Endodermal cell (in vitro differentiated cells): ENCODE measurements around the gene PARP3. TPM values are rescaled to one million over a fixed set of nuclear protein-coding genes. Genes with fewer than 3 reads are reported as not detected.

Source experiments
- DNase-seq: peaks from one replicate; pipeline ENCODE4 v3.0.0-alpha.2; 2017
- H3K27ac ChIP-seq: 2 replicates; pipeline ENCODE4 v1.5.1; 2013; ENCODE audit warnings: mild to moderate bottlenecking, low read depth, low read length, moderate library complexity
- H3K27me3 ChIP-seq: 2 replicates; pipeline ENCODE4 v1.6.1; 2013; ENCODE audit warnings: mild to moderate bottlenecking, low read length, moderate library complexity; ENCODE audit not compliant: insufficient read depth, control insufficient read depth, poor library complexity, severe bottlenecking
- H3K36me3 ChIP-seq: 2 replicates; pipeline ENCODE4 v1.7.0; 2013; ENCODE audit warnings: mild to moderate bottlenecking, low read length, moderate library complexity; ENCODE audit not compliant: control insufficient read depth, insufficient read depth
- H3K4me1 ChIP-seq: one replicate; pipeline ENCODE4 v1.7.0; 2013; ENCODE audit warnings: low read length; ENCODE audit not compliant: control insufficient read depth, insufficient read depth
- H3K4me3 ChIP-seq: 2 replicates; pipeline ENCODE4 v1.5.1; 2013; ENCODE audit warnings: mild to moderate bottlenecking, low read length, moderate library complexity
- H3K9ac ChIP-seq: 2 replicates; pipeline ENCODE4 v1.6.1; 2013; ENCODE audit warnings: mild to moderate bottlenecking, low read length, moderate library complexity; ENCODE audit not compliant: poor library complexity, severe bottlenecking; ENCODE audit errors: extremely low read depth
- H3K9me3 ChIP-seq: 2 replicates; pipeline ENCODE4 v1.6.1; 2013; ENCODE audit warnings: mild to moderate bottlenecking, low read length, moderate library complexity; ENCODE audit not compliant: control insufficient read depth
- H3K27ac Mint-ChIP-seq: 2 replicates; pipeline ENCODE4 v1.8.0; 2020; ENCODE audit warnings: mixed read lengths
- H3K27me3 Mint-ChIP-seq: 2 replicates; pipeline ENCODE4 v1.8.0; 2021; ENCODE audit warnings: mild to moderate bottlenecking, mixed read lengths; ENCODE audit not compliant: insufficient read depth
- H3K36me3 Mint-ChIP-seq: 2 replicates; pipeline ENCODE4 v1.8.0; 2020; ENCODE audit warnings: low read depth, mixed read lengths
- H3K4me1 Mint-ChIP-seq: 2 replicates; pipeline ENCODE4 v1.8.0; 2020; ENCODE audit warnings: mixed read lengths
- H3K4me3 Mint-ChIP-seq: 2 replicates; pipeline ENCODE4 v1.8.0; 2020; ENCODE audit warnings: mild to moderate bottlenecking, moderate library complexity, mixed read lengths
- H3K9me3 Mint-ChIP-seq: 2 replicates; pipeline ENCODE4 v1.8.0; 2020; ENCODE audit warnings: mild to moderate bottlenecking, mixed read lengths
- WGBS, 2 experiments: methylation state at CpG; one replicate each; pipeline versions ENCODE4 v1.1.5 to v1.1.7; 2013; ENCODE audit warnings: missing lambda C conversion rate in 2 of 2, mixed read lengths in 1 of 2; ENCODE audit not compliant: insufficient coverage in 1 of 2, insufficient read length in 1 of 2; 5-methylcytosine and 5-hydroxymethylcytosine counted together
- total RNA-seq, 2 donors: library from RNA; stranded (reverse); fragmentation: NEBNext Ultra II Directional in 1 of 2; extraction: Animal tissue kit (Norgen Biotek cat#: 25700) in 1 of 2; gene quantifications; 2 replicates in 1 of 2; 3 replicates in 1 of 2; pipeline ENCODE4 v1.2.1, GENCODE V29; 2021
- TF ChIP-seq, protein P1 (sequence below): fragments of 200-600 bp; sonication (generic); conservative IDR thresholded peaks from 2 replicates; pipeline ENCODE4 v1.5.0; 2021; ENCODE audit warnings: antibody characterized with exemption, mild to moderate bottlenecking

The PARP3 gene
- total RNA-seq, 2 donors from 2014 or later = 4.5 to 5.7 TPM

DNA sequence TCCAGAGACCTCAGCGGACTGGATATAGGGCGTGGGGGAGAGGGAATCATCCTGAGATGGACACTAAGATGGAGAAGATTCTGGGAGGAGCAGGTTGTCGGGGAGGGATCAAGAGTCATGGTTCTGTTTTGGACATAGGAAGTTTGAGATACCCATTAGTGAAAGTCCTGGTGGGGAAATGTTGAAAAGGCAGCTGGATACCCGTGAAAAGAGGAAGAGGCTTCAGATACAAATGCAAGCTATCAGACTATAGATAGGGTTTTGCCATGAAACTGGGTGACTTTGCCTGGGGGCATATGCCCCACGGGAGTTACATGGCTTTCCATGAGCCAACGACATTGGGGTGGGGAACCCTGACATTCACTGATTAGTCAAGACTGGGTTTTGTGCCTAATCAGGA, 11.9 kb downstream of the PARP3 start:
- Mint-ChIP-seq H3K36me3 (peaks cover 11% of the 10 kb centered on the region), H3K4me1 (peaks cover 2% of the 10 kb centered on the region), H3K27me3 (peaks cover 66% of the 10 kb centered on the region), H3K27ac (no peak overlapping the region), H3K9me3 (no peaks in the 10 kb centered on the region), H3K4me3 (no peak overlapping the region)
- H3K4me3 ChIP-seq = no peak overlapping the region
- peaks cover 23% of the 10 kb centered on the region for H3K36me3 ChIP-seq
- no peaks in the 10 kb centered on the region for H3K4me1 ChIP-seq
- 88 to 92% methylated on average over 3 to 6 of the region's 6 CpGs for WGBS, 2 experiments
- H3K9me3 ChIP-seq = no peaks in the 10 kb centered on the region
- peaks cover 40% of the 10 kb centered on the region for H3K27me3 ChIP-seq
- H3K9ac ChIP-seq = no peak overlapping the region
- TF ChIP-seq, protein P1, sequence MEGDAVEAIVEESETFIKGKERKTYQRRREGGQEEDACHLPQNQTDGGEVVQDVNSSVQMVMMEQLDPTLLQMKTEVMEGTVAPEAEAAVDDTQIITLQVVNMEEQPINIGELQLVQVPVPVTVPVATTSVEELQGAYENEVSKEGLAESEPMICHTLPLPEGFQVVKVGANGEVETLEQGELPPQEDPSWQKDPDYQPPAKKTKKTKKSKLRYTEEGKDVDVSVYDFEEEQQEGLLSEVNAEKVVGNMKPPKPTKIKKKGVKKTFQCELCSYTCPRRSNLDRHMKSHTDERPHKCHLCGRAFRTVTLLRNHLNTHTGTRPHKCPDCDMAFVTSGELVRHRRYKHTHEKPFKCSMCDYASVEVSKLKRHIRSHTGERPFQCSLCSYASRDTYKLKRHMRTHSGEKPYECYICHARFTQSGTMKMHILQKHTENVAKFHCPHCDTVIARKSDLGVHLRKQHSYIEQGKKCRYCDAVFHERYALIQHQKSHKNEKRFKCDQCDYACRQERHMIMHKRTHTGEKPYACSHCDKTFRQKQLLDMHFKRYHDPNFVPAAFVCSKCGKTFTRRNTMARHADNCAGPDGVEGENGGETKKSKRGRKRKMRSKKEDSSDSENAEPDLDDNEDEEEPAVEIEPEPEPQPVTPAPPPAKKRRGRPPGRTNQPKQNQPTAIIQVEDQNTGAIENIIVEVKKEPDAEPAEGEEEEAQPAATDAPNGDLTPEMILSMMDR = no peak
- no peak for DNase-seq
- no peak overlapping the region for H3K27ac ChIP-seq

DNA sequence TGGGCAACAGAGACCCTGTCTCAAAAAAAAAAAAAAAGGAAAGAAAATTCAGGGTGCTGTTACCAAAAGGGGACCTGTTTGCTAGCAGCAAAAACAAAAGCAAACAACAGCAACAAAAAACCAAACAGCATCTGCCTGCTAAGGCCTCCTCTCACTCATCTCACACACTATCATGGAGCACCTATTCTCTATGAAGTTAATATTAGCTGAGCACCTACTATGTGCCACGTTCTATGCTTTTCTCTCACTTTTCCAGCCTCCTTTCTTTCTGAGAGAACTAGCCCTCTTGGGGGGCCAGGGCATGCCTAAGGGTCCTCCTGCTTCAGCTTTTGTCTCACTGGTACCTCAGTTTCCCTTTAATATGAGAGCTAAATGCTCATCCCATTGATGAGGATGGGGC, 12.6 kb downstream of the PARP3 start:
- H3K4me3 Mint-ChIP-seq = no peak overlapping the region
- 93 to 100% methylated on average over 1 of the region's 1 CpG for WGBS, 2 experiments

DNA sequence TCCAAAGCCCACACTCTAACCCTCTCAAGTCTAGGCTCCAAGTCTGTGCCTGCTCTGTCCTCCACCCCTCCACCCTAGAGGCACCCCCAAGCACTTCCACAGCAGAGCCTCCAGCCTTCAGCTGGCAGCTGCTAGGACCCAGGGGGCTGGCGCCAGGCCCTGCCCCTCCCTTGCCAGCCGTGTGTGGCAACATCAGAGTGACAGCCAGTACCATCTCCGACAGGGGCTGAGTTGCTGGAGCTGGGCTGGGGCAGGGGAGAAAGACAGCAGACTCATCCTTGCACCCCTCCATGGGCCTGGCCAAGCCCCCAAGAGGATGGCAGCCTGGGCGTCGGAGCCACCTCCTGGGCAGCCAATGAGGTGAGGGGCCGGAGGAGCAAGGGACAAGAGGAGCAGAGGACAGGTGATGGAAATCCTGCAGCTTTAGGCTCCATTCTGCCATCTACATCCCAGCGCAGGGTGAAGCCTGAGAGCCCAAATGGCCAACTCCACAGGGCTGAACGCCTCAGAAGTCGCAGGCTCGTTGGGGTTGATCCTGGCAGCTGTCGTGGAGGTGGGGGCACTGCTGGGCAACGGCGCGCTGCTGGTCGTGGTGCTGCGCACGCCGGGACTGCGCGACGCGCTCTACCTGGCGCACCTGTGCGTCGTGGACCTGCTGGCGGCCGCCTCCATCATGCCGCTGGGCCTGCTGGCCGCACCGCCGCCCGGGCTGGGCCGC, 13.2 kb downstream of the PARP3 start, which contains the start of gene GPR62:
TSS of gene GPR62 (plus strand) at position 207 of the 718 bp plus-strand sequence. CDS start at position 479, 272 bp downstream.
- TF ChIP-seq, protein P1 = no peak
- peaks cover 2% of the 10 kb centered on the region for H3K4me1 Mint-ChIP-seq
- Histone ChIP-seq H3K4me1 (no peaks in the 10 kb centered on the region), H3K4me3 (no peak within 1 kb of the TSS), H3K36me3 (peaks cover 35% of the 10 kb centered on the region), H3K9ac (no peak within 1 kb of the TSS), H3K27me3 (peaks cover 35% of the 10 kb centered on the region), H3K27ac (no peak within 1 kb of the TSS), H3K9me3 (no peaks in the 10 kb centered on the region)
- WGBS, 2 experiments = 40 to 49% methylated on average over 19 to 33 of the region's 33 CpGs
- H3K27me3 Mint-ChIP-seq = peaks cover 55% of the 10 kb centered on the region
- peak within 1 kb of the TSS; percentile 40 for H3K4me3 Mint-ChIP-seq
- H3K9me3 Mint-ChIP-seq = no peaks in the 10 kb centered on the region
- DNase-seq = no peak
- peaks cover 11% of the 10 kb centered on the region for H3K36me3 Mint-ChIP-seq
- H3K27ac Mint-ChIP-seq = no peak within 1 kb of the TSS

More for the DNA sequence above, 12.6 kb downstream of the PARP3 start:
- peaks cover 28% of the 10 kb centered on the region for H3K36me3 ChIP-seq
- H3K9me3 ChIP-seq = no peaks in the 10 kb centered on the region
- Mint-ChIP-seq H3K27me3 (peaks cover 61% of the 10 kb centered on the region), H3K27ac (no peak overlapping the region), H3K36me3 (peaks cover 11% of the 10 kb centered on the region), H3K4me1 (peaks cover 2% of the 10 kb centered on the region), H3K9me3 (no peaks in the 10 kb centered on the region)
- H3K4me3 ChIP-seq = no peak overlapping the region
- no peak overlapping the region for H3K9ac ChIP-seq
- no peaks in the 10 kb centered on the region for H3K4me1 ChIP-seq
- no peak for DNase-seq
- TF ChIP-seq, protein P1 = no peak
- no peak overlapping the region for H3K27ac ChIP-seq
- peaks cover 36% of the 10 kb centered on the region for H3K27me3 ChIP-seq
